Stimulated activated CD4-positive, alpha-beta T cell treated with anti-CD3 and anti-CD28 coated beads, Interleukin-15, amount 100 ng/mL, for 24 hours (primary cell): ENCODE measurements around the gene CD81.
"Not testable (repeated sequence)": the region's sequence is repeated elsewhere in the genome, so short reads cannot be mapped to it uniquely, and the experiment has no call there.

Experiments used
- DNase-seq: peaks from one replicate; pipeline ENCODE4 v3.0.0-alpha.2; 2020

CD81 gene, protein sequence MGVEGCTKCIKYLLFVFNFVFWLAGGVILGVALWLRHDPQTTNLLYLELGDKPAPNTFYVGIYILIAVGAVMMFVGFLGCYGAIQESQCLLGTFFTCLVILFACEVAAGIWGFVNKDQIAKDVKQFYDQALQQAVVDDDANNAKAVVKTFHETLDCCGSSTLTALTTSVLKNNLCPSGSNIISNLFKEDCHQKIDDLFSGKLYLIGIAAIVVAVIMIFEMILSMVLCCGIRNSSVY

DNA sequence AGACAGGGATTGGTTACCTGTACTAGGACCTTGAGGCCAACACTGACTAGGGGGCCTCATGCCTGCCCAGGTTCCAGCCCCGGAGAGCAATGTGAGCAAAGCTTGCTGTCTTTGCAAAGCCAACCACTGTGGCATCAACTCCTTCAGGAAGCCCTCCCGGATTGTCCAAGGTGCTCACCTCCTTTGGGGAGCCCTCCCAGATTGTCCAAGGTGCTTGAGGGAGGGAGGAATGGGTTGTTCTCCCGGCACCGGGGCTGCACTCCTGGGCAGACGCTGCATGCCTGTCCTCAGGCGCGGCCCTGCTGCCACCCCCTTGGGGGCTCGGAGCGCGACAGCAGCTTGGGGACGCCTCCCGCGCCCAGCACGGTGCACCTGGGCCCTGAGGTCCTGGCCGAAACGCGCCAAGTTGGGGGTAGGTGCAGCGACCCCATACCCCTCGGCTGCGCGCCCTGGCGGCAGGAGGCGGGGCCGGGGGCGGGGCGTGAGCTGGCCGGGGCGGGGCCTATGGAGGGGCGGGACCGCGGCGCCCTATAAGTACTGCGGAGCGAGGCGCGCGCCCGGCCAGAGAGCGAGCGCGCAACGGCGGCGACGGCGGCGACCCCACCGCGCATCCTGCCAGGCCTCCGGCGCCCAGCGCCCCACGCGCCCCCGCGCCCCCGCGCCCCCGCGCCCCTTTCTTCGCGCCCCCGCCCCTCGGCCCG, at the start of gene CD81:
Gene CD81, plus strand, starts transcription at position 560 of the 701 bp plus-strand sequence. CDS start 240 bp downstream, outside the sequence.
- peak; percentile 69 for DNase-seq

- no peak for DNase-seq
Observed at GRCh38 chr11:2328021-2328420, 49.1 kb upstream of the CD81 start.

GRCh38 chr11:2328656-2329354, 48.3 kb upstream of the CD81 start:
- DNase-seq: no peak

DNA sequence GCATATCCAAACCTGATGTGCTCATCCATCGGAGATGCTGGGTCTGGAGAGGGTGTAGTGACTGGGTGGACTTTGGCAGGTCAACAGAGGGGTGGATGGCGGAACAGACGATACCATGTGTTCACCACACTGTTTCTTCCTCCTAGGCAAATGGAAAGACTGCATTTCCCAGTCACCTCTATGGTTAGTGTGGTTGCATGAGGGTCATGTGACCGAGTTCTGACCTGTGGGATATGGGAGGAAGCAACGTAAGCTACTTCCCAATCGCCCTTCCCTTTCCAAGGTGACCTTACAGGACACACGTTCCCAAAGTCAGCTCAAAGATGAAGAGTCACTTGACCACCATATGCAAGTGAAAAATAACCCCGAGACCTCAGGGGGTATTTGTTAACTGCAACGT, 47.6 kb upstream of the CD81 start:
- no peak for DNase-seq

GRCh38 chr11:2330696-2331095, 46.4 kb upstream of the CD81 start:
- DNase-seq: no peak

GRCh38 chr11:2331404-2331803, 45.7 kb upstream of the CD81 start:
- no peak for DNase-seq

GRCh38 chr11:2332569-2332968, 44.5 kb upstream of the CD81 start:
- DNase-seq: not testable (repeated sequence)

GRCh38 chr11:2333486-2334205, 43.5 kb upstream of the CD81 start:
- DNase-seq: not testable (repeated sequence)

GRCh38 chr11:2335286-2335685, 41.8 kb upstream of the CD81 start:
- not testable (repeated sequence) for DNase-seq

DNA sequence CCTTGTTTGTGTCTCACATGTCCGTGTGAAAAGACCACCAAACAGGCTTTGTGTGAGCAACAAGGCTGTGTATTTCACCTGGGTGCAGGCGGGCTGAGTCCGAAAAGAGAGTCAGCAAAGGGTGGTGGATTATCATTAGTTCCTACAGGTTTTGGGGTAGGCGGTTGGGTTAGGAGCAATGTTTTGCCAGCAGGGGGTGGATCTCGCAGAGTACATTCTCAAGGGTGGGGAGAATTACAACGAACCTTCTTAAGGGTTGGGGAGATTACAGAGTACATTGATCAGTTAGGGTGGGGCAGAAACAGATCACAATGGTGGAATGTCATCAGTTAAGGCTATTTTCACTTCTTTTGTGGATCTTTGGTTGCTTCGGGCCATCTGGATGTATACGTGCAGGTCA, 38.4 kb upstream of the CD81 start:
- DNase-seq: not testable (repeated sequence)

GRCh38 chr11:2342557-2342956, 34.6 kb upstream of the CD81 start:
- no peak for DNase-seq

DNA sequence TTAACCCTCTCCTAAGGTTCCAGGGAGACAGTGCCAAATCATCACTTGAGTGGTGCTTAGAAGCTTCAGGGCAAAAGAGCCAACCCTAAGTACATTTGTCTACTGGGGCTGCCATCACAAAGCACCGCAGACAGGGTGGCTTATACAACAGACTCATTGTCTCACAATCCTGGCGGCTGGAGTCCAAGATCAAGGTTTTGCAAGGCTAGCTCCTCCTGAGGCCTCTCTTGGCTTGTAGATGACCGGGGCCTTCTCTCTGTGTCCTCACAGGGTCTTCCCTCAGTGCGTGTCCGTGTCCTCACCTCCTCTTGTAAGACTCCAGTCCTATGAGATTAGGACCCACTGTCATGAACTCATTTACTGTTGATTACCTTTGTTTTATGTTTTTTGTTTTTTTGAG, 34.1 kb upstream of the CD81 start:
- DNase-seq: no peak

- no peak for DNase-seq
Observed at GRCh38 chr11:2343502-2343901, 33.6 kb upstream of the CD81 start.

DNA sequence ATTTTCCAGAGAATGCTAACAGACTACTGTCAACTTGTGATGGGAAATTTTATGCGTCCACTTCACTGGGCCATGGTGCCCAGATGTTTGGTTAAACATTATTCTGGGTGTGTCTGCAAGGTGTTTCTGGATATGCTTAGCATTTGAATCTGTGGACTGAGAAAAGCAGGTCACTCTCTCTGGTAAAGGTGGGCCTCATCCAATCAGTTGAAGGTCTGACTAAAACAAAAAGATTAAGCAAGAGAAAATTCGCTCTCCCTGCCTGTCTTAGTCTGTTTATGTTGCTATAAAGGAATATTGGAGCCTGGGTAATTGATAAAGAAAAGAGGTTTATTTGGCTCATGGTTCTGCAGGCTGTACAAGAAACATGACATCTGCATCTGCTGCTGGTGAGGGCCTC, 32.1 kb upstream of the CD81 start:
- no peak for DNase-seq

GRCh38 chr11:2346014-2346413, 31.1 kb upstream of the CD81 start:
- no peak for DNase-seq

GRCh38 chr11:2346586-2347307, 30.4 kb upstream of the CD81 start:
- no peak for DNase-seq

DNA sequence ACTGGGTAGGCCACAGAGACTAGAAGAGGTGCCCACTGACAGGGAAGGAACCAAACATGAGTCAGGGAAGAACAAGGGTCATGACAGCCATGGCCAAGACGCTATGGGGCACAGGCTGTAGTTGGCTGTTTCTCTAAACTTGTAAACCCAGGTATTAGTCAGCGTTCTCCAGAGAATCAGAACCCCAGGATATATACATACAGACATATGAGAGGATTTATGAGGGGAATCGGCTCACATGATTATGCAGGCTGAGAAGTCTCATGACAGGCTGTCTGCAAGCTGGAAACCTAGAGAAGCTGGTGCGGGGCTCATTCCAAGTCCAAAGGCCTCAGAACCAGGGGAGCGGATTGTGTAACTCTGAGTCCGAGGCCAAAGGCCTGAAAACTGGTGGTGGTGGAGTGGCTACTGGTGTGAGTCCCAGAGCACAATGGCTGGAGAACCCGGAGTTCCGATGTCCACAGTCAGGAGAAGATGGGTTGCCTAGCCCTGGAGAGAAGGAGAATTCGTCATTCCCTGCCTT, 29.7 kb upstream of the CD81 start:
- DNase-seq: no peak

DNA sequence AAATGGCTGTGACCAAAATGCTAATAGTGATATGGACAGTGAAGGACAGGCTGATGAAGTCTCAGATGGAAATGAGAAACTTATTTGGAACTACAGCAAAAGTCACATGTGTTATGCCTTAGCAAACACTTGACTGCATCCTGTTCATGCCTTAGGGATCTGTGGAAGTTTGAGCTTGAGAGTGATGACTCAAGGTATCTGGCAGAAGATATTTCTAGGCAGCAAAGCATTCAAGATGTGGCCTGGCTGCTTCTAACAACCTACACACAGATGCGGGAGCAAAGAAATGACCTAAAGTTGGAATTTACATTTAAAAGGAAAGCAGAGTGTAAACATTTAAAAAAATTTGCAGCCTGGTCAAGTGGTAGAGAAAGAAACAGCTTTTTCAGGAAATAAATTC, 28.1 kb upstream of the CD81 start:
- no peak for DNase-seq

DNA sequence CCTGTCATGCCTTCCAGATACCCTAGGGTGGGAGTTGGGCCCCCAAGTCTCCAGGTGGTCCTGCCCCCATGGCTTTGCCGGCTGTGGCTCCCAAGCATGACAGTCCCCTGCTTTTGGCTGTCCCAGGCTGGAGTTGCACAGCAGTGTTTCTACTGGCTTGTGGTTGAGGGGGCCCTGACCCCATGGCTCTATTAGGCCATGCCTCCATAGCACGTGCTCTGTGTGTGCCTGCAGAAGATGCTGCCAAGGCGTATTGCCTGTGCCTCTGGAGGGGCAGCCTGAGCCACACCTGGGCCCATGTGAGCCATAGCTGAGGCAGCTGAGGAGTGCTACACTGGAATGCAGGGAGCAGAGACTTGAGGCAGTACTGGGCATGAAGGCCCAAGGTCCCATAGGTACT, 25.4 kb upstream of the CD81 start:
- DNase-seq: no peak

DNA sequence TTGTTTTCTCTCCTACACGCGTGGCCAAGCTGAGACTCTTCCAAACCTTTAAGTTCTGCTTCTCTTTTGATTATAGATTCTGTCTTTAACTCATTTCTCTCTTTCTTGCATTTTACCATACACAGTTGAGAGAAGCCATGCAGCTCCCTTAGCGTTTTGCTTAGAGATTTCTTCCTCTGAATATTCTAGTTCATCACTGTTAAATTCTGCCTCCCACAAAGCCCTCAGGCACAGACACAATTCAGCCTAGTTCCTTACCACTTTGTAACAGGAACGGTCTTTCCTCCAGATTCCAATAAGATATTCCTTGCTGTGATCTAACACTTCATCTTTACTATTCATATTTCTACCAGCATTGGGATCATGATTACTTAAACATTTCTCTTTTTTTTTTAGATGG, 24.7 kb upstream of the CD81 start:
- no peak for DNase-seq

GRCh38 chr11:2355000-2355644, 22.0 kb upstream of the CD81 start:
- no peak for DNase-seq

- DNase-seq: no peak
Observed at GRCh38 chr11:2357246-2357645, 19.9 kb upstream of the CD81 start.
